GM18498 (cell line): ENCODE measurements around the gene MIPOL1.
"Not testable (repeated sequence)": the region's sequence is repeated elsewhere in the genome, so short reads cannot be mapped to it uniquely, and the experiment has no call there.

Experiments
- ATAC-seq: cut with Tn5 transposase; IDR thresholded peaks from one replicate; pipeline ENCODE4 v1.9.1; 2021; ENCODE audit warnings: mild to moderate bottlenecking, moderate library complexity; ENCODE audit not compliant: unreplicated experiment

MIPOL1 gene

GRCh38 chr14:37384870-37385596 is 187.3 kb downstream of the MIPOL1 start:
- ATAC-seq = no peak

DNA sequence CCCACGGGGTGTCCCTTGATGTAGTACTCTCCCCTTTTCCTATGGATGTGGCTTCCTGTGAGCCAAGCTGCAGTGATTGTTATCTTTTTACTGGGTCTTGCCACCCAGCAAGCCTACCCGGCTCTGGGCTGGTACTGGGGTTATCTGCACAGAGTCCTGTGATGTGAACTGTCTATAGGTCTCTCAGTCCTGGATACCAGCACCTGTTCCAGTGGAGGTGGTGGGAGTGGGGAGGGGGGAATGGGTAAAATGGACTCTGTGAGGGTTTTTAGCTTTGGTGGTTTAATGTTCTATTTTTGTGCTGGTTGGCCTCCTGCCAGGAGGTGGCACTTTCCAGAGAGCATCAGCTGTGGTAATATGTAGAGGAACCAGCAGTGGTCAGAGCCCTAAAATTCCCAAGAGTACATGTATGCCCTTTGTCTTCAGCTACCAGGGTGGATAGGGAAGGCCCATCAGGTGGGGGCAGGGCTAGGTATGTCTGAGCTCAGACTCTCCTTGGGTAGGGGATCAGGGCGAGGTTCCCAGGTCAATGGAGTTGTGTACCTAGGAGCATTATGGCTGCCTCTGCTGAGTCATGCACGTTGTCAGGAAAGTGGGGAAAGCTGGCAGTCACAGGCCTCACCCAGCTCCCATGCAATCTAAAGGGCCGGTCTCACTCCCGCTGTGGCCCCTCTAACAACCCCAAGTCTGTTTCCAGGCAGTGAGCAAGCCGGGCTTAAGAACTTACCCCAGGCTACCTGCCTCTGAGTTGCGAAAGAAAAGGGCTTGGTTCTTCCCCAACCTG is 199.6 kb downstream of the MIPOL1 start:
- not testable (repeated sequence) for ATAC-seq

GRCh38 chr14:37397941-37398215 is 200.1 kb downstream of the MIPOL1 start:
- ATAC-seq = no peak

DNA sequence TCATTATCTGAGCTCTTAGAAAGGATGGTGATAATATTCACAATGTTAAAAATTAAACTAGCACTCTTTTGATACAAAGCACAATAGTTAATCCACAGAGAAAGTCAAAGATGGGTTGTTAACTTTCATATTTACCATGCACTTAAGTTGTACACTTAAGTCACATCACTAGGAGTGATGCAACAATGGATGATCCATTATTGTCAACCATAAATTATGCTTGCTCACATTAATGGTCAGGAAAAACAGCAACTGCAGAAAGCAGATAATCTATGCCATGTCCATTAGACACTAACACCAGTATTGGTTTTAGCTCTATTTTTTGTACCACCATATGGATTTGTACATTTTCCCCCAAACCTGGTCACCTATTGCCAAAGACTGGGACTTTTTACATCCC is 201.8 kb downstream of the MIPOL1 start:
- no peak for ATAC-seq

- ATAC-seq = no peak
Measured at GRCh38 chr14:37401093-37401492, 203.4 kb downstream of the MIPOL1 start.

DNA sequence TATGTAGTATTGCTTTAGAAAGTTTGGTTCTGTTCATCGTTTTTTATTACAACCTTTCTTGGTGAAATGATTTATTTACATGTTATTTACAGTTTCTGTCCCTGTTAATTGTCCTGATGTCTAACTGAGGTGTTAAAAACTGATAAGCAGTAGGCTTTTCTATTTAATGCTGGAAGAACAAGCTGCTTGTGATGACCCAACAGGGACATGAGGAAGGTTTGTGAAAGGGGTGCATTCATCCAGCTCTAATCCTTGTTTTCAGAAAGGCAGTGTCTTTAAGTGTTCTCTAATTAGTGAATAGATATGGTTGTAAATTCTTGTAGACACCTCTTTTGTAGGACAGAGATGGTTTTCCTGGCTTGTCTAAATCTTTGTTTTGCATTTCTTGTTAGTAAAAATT is 205.9 kb downstream of the MIPOL1 start:
- no peak for ATAC-seq

DNA sequence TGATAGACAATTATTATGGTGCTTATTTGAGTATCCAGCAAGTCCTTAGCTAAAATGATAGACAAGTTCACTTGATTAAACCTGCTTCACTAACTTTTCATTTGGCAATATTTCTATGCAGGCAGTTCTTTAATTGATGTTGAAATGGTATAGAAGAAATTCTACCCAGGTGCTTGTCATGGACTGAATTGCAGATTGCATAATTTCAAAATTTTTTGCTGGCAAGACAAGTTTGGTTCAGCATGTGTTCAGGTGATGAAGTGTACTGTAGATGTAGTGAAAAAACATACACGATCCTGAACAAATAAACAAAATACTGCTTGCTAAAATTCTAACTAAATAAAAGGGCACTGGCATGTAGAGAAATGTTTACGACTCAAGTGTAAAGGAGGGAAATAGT is 208.4 kb downstream of the MIPOL1 start:
- no peak for ATAC-seq

DNA sequence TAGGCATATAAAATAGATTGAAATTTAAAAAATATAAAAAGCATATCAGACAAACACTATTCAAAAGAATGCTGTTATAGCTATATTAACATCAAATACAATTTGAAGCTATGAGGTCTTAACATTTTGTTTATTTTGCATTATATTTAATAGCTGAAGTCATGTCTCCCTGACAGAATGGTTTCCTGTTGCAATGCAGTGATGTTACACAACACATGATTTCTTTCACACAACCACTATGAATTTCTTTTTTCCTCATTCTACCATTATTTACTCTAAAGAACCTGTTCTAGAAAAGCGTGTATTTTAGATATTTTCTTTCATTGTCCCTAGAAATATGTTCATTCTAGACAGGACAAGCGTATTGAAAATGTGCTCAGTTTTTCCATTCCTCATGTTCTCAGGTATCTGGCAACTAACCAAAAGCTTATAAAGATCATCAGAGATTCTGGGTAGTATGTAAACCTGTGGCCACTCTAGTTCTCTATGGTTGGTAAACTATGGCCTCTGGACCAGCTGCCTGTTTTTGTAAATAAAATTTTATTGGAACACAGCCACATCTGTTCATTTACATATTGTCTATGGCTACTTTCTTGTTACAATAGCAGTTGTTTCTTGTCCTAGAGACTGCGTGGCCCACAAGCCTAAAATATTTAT is 213.5 kb downstream of the MIPOL1 start:
- ATAC-seq = no peak

DNA sequence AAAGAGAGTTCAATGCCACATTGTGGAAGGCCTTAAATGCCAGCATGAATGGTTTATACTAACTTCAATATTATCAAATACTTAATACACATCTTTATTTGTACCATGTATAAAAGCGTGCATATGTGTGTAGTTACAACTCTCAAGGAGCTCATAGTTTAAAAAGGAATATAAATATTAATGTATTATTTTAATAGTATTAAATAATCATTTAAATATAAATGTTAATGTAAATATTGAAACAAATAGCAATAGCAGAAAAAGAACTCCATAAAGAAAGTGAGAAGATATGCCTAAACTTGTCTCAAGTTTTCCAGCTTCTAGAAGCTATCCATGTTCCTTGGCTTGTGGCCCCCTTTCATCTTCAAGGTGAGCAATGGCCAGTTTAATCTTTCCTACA is 215.3 kb downstream of the MIPOL1 start:
- no peak for ATAC-seq

GRCh38 chr14:37413504-37414003 is 215.8 kb downstream of the MIPOL1 start:
- no peak for ATAC-seq

- ATAC-seq = no peak
Measured at GRCh38 chr14:37416264-37416663, 218.5 kb downstream of the MIPOL1 start.

- ATAC-seq = no peak
Measured at GRCh38 chr14:37417151-37417550, 219.4 kb downstream of the MIPOL1 start.

- ATAC-seq = no peak
Measured at GRCh38 chr14:37417833-37418232, 220.1 kb downstream of the MIPOL1 start.

- no peak for ATAC-seq
Measured at GRCh38 chr14:37420622-37421021, 222.9 kb downstream of the MIPOL1 start.

GRCh38 chr14:37422319-37422718 is 224.6 kb downstream of the MIPOL1 start:
- no peak for ATAC-seq

DNA sequence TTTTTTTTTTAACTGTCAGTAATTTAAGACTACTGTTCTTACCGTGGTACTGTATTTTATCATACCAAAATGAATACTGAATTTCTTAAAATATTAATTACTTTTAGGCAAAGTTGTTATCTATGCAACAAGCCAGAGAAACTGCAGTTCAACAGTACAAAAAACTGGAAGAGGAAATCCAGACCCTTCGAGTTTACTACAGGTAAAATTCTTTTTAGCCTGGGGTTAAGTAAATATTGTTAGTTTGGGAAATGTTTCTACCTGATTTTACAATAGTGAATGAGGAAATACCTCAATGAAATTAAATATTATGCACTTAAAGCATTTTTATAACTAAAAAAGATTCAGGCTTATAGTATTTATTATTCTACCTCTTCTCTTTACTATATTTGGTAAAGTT is 225.0 kb downstream of the MIPOL1 start:
- no peak for ATAC-seq

- no peak for ATAC-seq
Measured at GRCh38 chr14:37428954-37429353, 231.2 kb downstream of the MIPOL1 start.

- no peak for ATAC-seq
Measured at GRCh38 chr14:37429618-37430017, 231.9 kb downstream of the MIPOL1 start.

DNA sequence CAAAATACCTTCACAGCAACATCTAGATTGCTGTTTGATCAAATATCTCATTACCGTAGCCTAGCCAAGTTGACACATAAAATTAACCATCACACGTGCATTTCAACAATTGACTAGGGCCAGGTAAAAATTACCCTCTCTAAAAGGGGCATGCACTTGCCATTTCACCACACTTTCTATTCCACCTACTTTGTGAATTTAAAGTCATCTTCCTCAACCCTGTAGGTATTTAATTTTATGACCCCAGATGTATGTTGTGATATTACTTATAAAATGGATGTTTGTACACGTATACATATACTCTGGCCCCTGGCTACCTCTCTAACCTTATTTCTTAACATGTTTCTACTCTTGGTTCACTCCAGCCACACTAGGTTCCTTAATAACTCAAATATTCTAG is 237.1 kb downstream of the MIPOL1 start:
- no peak for ATAC-seq

DNA sequence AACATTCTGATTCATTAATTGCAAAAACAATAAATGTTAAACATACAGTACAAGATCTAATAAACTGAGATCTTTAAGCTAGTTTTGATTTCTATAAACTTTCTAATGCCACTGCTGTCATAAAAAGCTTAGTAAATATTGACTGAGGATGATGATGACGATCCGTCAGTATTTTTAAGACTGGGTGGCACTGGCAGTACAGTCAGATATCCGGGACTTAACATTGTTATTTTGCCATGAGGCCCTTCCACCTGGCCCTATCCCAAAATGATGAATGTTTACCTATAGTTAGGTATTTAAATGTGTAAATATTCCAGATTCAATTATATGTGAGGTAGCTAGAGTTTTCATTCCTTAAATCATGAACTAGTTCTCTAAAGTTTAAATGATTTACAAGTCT is 238.8 kb downstream of the MIPOL1 start:
- ATAC-seq = no peak

DNA sequence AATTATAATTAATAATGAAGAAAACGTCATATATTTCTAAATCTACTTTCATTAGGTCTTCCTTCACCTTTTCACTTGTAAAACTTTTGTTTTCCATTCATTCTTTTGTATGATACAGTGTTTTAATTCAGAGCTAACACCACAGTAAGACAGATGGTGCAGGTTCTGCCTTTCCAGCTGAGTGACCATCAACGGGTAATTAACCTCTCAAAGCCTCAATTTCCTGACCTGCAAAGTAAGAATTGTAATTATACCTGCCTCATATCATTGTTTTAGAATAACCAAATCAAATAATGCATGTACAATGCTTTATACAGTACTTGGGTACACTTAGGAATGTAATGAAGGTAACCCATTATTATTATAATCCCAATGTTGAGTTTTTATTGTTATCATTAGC is 239.8 kb downstream of the MIPOL1 start:
- ATAC-seq = no peak

GRCh38 chr14:37438444-37438843 is 240.7 kb downstream of the MIPOL1 start:
- ATAC-seq = no peak
